Neural progenitor cell (in vitro differentiated cells): Measurements from ENCODE around the gene MIDN. TPM values are rescaled to one million over a fixed set of nuclear protein-coding genes. Genes with fewer than 3 reads are reported as not detected.
A peak's percentile ranks its signal among the peaks of the same experiment; 100 is the strongest.

Experiments
- DNase-seq: peaks from one replicate; pipeline ENCODE4 v3.0.0-alpha.2; 2016; ENCODE audit warnings: low spot score
- H2AFZ ChIP-seq: fragments of 200-600 bp; sonication (generic); replicated peaks from 2 replicates; pipeline ENCODE4 v1.6.1; 2016; ENCODE audit warnings: antibody characterized with exemption
- H3F3A ChIP-seq: fragments of 200-600 bp; sonication (generic); 2 replicates; pipeline ENCODE4 v1.6.1; 2016; ENCODE audit warnings: antibody characterized with exemption, low read depth
- H3K27ac ChIP-seq: fragments of 200-600 bp; sonication (generic); 2 replicates; pipeline ENCODE4 v1.5.1; 2016; ENCODE audit warnings: mild to moderate bottlenecking
- H3K27me3 ChIP-seq: fragments of 200-600 bp; sonication (generic); 2 replicates; pipeline ENCODE4 v1.6.1; 2016; ENCODE audit warnings: mild to moderate bottlenecking, moderate library complexity
- H3K36me3 ChIP-seq: fragments of 200-600 bp; sonication (generic); 2 replicates; pipeline ENCODE4 v1.5.1; 2016
- H3K4me1 ChIP-seq: fragments of 200-600 bp; sonication (generic); 2 replicates; pipeline ENCODE4 v1.6.1; 2016; ENCODE audit warnings: mixed run types
- H3K4me2 ChIP-seq: fragments of 200-600 bp; sonication (generic); 2 replicates; pipeline ENCODE4 v1.6.1; 2016
- H3K4me3 ChIP-seq: fragments of 200-600 bp; sonication (generic); 2 replicates; pipeline ENCODE4 v1.5.1; 2016
- H3K79me2 ChIP-seq: fragments of 200-600 bp; sonication (generic); 2 replicates; pipeline ENCODE4 v1.6.1; 2016; ENCODE audit warnings: low read depth
- H3K9ac ChIP-seq: fragments of 200-600 bp; sonication (generic); 2 replicates; pipeline ENCODE4 v1.6.1; 2016
- H3K9me3 ChIP-seq: fragments of 200-600 bp; sonication (generic); 2 replicates; pipeline ENCODE4 v1.5.1; 2016; ENCODE audit warnings: low read depth
- H4K20me1 ChIP-seq: fragments of 200-600 bp; sonication (generic); 2 replicates; pipeline ENCODE4 v1.6.1; 2016; ENCODE audit warnings: low read depth
- H3K27ac Mint-ChIP-seq: 3 replicates; pipeline ENCODE4 v1.8.0; 2021; ENCODE audit warnings: mixed read lengths
- H3K27me3 Mint-ChIP-seq: 2 replicates; pipeline ENCODE4 v1.8.0; 2022; ENCODE audit warnings: low read depth, mild to moderate bottlenecking, inconsistent platforms, moderate library complexity, mixed read lengths; ENCODE audit not compliant: insufficient read depth
- H3K36me3 Mint-ChIP-seq: 3 replicates; pipeline ENCODE4 v1.8.0; 2021; ENCODE audit warnings: mixed read lengths
- H3K4me1 Mint-ChIP-seq: 3 replicates; pipeline ENCODE4 v1.8.0; 2021; ENCODE audit warnings: mixed read lengths
- H3K4me3 Mint-ChIP-seq: 3 replicates; pipeline ENCODE4 v1.8.0; 2021; ENCODE audit warnings: mild to moderate bottlenecking, moderate library complexity, mixed read lengths
- H3K9me3 Mint-ChIP-seq: 3 replicates; pipeline ENCODE4 v1.8.0; 2020; ENCODE audit warnings: mixed read lengths
- CTCF ChIP-seq: fragments of 200-600 bp; sonication (generic); IDR thresholded peaks from 2 replicates; pipeline ENCODE4 v1.5.1; 2017; ENCODE audit warnings: antibody characterized with exemption, mild to moderate bottlenecking
- EZH2 ChIP-seq: fragments of 200-600 bp; sonication (generic); IDR thresholded peaks from 2 replicates; pipeline ENCODE4 v1.6.1; 2017; ENCODE audit warnings: antibody characterized with exemption, mild to moderate bottlenecking, moderate library complexity
- EZH2phosphoT487 ChIP-seq: fragments of 200-600 bp; sonication (generic); IDR thresholded peaks from 2 replicates; pipeline ENCODE4 v1.6.1; 2017; ENCODE audit warnings: antibody characterized with exemption
- total RNA-seq: library from RNA; depleted of rRNA; stranded (reverse); fragments of >200 nt; gene quantifications from 2 replicates; pipeline ENCODE4 v1.2.3, GENCODE V29; 2015; ENCODE audit warnings: low replicate concordance

The MIDN gene
- total RNA-seq, 1 donor from 2014 or later: 16.1 TPM

DNA sequence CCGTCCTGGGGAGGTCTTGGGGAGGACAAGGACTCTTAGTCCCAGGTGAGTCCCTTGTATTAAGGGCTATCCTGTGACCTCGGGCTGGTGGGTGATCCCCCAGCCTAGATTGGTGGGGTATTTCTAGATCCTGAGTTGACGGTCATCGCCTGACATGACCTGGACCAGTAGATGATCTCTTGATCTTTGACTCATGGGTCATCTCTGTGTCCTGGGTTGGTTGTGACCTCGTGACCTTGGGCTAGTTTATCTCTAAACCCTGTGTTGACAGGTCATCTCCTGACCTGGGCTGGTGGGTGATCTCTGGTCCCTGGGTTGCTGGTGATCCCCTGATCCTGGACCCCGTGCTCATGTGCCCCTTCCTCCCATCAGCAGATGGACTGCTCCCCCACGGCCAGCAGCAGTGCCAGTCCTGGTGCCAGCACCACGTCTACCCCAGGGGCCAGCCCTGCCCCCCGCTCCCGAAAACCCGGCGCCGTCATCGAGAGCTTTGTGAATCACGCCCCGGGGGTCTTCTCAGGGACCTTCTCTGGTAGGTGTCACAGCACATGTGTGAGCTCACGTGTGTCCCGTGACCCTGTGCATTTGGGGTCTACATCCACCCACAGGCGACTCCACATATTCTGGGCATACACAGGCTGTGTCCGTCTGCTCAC lies 6.3 kb downstream of the MIDN start:
- H3K27me3 ChIP-seq: no peaks in the 10 kb centered on the region
- peaks cover 75% of the 10 kb centered on the region for H3F3A ChIP-seq
- no peaks in the 10 kb centered on the region for H3K9me3 Mint-ChIP-seq
- peaks cover 11% of the 10 kb centered on the region for H3K27me3 Mint-ChIP-seq
- H3K4me3 ChIP-seq: no peak overlapping the region
- H3K79me2 ChIP-seq: peaks cover 82% of the 10 kb centered on the region
- peaks cover 32% of the 10 kb centered on the region for H3K4me1 ChIP-seq
- no peak overlapping the region for H3K27ac Mint-ChIP-seq
- H3K4me3 Mint-ChIP-seq: peak overlapping the region; percentile 33
- H3K36me3 ChIP-seq: no peaks in the 10 kb centered on the region
- H3K36me3 Mint-ChIP-seq: peaks cover 11% of the 10 kb centered on the region
- H3K4me1 Mint-ChIP-seq: peaks cover 28% of the 10 kb centered on the region
- DNase-seq: no peak
- H3K9me3 ChIP-seq: no peaks in the 10 kb centered on the region
- TF ChIP-seq EZH2phosphoT487 (no peak), EZH2 (no peak), CTCF (no peak)
- no peak overlapping the region for H2AFZ ChIP-seq
- no peak overlapping the region for H3K9ac ChIP-seq
- H3K27ac ChIP-seq: peak overlapping the region; percentile 46
- no peak overlapping the region for H3K4me2 ChIP-seq
- peaks cover 88% of the 10 kb centered on the region for H4K20me1 ChIP-seq

- Histone ChIP-seq H2AFZ (no peak overlapping the region), H3K27ac (peak overlapping the region; percentile 46), H3K4me3 (no peak overlapping the region), H3F3A (peaks cover 83% of the 10 kb centered on the region), H3K79me2 (peaks cover 74% of the 10 kb centered on the region), H4K20me1 (peaks cover 97% of the 10 kb centered on the region), H3K4me2 (no peak overlapping the region), H3K9me3 (no peaks in the 10 kb centered on the region), H3K4me1 (peaks cover 38% of the 10 kb centered on the region), H3K9ac (no peak overlapping the region), H3K27me3 (no peaks in the 10 kb centered on the region), H3K36me3 (no peaks in the 10 kb centered on the region)
- Mint-ChIP-seq H3K4me1 (peaks cover 32% of the 10 kb centered on the region), H3K4me3 (no peak overlapping the region), H3K36me3 (peaks cover 11% of the 10 kb centered on the region), H3K27me3 (peaks cover 12% of the 10 kb centered on the region), H3K27ac (no peak overlapping the region), H3K9me3 (no peaks in the 10 kb centered on the region)
- DNase-seq: no peak
- no peak for TF ChIP-seq EZH2phosphoT487
- no peak for TF ChIP-seq EZH2
- no peak for TF ChIP-seq CTCF
These were observed 7.1 kb downstream of the MIDN start for GRCh38 chr19:1255186-1256161.

DNA sequence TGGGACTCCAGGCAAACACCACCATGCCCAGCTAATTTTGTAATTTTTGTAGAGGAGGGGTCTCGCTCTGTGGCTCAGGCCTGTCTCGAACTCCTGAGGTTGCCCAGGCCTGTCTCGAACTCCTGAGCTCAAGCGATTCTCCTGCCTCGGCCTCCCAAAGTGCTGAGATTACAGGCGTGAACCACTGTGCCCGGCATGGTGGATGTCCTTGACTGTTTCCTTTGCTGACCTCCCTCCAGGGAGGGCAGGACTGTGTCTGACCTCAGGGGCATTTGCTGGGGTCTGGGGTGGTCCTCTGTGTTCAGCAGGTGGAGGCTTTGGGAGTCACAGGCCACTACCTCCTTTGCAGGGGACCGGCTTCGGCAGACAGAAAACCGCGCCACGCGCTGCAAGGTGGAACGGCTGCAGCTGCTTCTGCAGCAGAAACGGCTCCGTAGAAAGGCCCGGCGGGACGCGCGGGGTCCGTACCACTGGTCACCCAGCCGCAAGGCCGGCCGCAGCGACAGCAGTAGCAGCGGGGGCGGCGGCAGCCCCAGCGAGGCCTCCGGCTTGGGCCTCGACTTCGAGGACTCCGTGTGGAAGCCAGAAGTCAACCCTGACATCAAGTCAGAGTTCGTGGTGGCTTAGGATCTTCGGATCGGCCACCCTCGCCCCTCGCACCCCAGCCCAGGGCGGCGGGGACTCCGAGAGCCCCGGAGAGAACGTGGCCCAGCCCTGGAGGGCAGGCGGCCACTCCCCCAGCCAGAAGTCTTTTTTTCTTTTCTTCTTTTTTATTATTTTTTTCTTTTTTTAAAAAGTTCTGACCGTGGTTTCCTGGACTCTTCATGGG lies 8.5 kb downstream of the MIDN start:
- Histone ChIP-seq H4K20me1 (peaks cover 87% of the 10 kb centered on the region), H3K9me3 (no peaks in the 10 kb centered on the region), H3K9ac (no peak overlapping the region), H3F3A (peaks cover 85% of the 10 kb centered on the region), H3K4me2 (no peak overlapping the region), H3K27me3 (no peaks in the 10 kb centered on the region), H3K4me1 (peaks cover 43% of the 10 kb centered on the region), H3K36me3 (no peaks in the 10 kb centered on the region), H3K27ac (peak overlapping the region; percentile 72), H2AFZ (no peak overlapping the region), H3K79me2 (peaks cover 63% of the 10 kb centered on the region), H3K4me3 (no peak overlapping the region)
- H3K9me3 Mint-ChIP-seq: no peaks in the 10 kb centered on the region
- H3K4me1 Mint-ChIP-seq: peaks cover 39% of the 10 kb centered on the region
- TF ChIP-seq CTCF: no peak
- TF ChIP-seq EZH2: no peak
- no peak for TF ChIP-seq EZH2phosphoT487
- H3K27ac Mint-ChIP-seq: no peak overlapping the region
- peaks cover 11% of the 10 kb centered on the region for H3K36me3 Mint-ChIP-seq
- no peak overlapping the region for H3K4me3 Mint-ChIP-seq
- no peak for DNase-seq
- peaks cover 12% of the 10 kb centered on the region for H3K27me3 Mint-ChIP-seq
